GM21576 (cell line): Measurements from ENCODE around the gene LRRC46.

ENCODE experiments used
- ATAC-seq: cut with Tn5 transposase; IDR thresholded peaks from one replicate; pipeline ENCODE4 v1.9.1; 2021; ENCODE audit warnings: mild to moderate bottlenecking, moderate library complexity; ENCODE audit not compliant: unreplicated experiment

The LRRC46 gene

GRCh38 chr17:47831003-47831933 lies at the start of gene LRRC46, which contains the start of gene MRPL10:
LRRC46 (plus strand) TSS chr17:47831670; CDS start chr17:47831990, 320 bp downstream.
MRPL10 (minus strand) TSS chr17:47831541; CDS start chr17:47831511, 30 bp downstream.
- ATAC-seq = peak; percentile 85

GRCh38 chr17:47785538-47786123 lies 45.8 kb upstream of the LRRC46 start:
- no peak for ATAC-seq

GRCh38 chr17:47789611-47790561 lies 41.6 kb upstream of the LRRC46 start:
- ATAC-seq = no peak

GRCh38 chr17:47791025-47791424 lies 40.4 kb upstream of the LRRC46 start:
- no peak for ATAC-seq

- ATAC-seq = no peak
Observed at GRCh38 chr17:47792457-47792856, 39.0 kb upstream of the LRRC46 start.

- ATAC-seq = no peak
Observed at GRCh38 chr17:47792979-47793378, 38.5 kb upstream of the LRRC46 start.

GRCh38 chr17:47797797-47798196 lies 33.7 kb upstream of the LRRC46 start:
- ATAC-seq = no peak

- no peak for ATAC-seq
Observed at GRCh38 chr17:47800686-47801085, 30.8 kb upstream of the LRRC46 start.

GRCh38 chr17:47801176-47801765 lies 30.2 kb upstream of the LRRC46 start:
- ATAC-seq = no peak

GRCh38 chr17:47801906-47802305 lies 29.6 kb upstream of the LRRC46 start:
- ATAC-seq = no peak

GRCh38 chr17:47802341-47803022 lies 29.0 kb upstream of the LRRC46 start:
- no peak for ATAC-seq

GRCh38 chr17:47803201-47803600 lies 28.3 kb upstream of the LRRC46 start:
- ATAC-seq = no peak

- no peak for ATAC-seq
Observed at GRCh38 chr17:47803751-47804150, 27.7 kb upstream of the LRRC46 start.

- no peak for ATAC-seq
Observed at GRCh38 chr17:47804461-47804860, 27.0 kb upstream of the LRRC46 start.

- ATAC-seq = no peak
Observed at GRCh38 chr17:47806026-47806912, 25.2 kb upstream of the LRRC46 start.

GRCh38 chr17:47806913-47807255 lies 24.6 kb upstream of the LRRC46 start:
- ATAC-seq = no peak

GRCh38 chr17:47807421-47807820 lies 24.0 kb upstream of the LRRC46 start:
- ATAC-seq = no peak

- ATAC-seq = no peak
Observed at GRCh38 chr17:47808036-47808829, 23.2 kb upstream of the LRRC46 start.
